Keratinocyte (primary cell): ENCODE data around the gene NLGN3.

ENCODE experiments used
- EZH2 ChIP-seq: IDR thresholded peaks from one replicate; pipeline ENCODE4 v1.6.1; 2012; ENCODE audit warnings: inconsistent platforms, mild to moderate bottlenecking, low read length, moderate library complexity
- TF ChIP-seq, protein P1 (sequence below), 3 experiments: IDR thresholded peaks in 1 of 3; conservative IDR thresholded peaks in 1 of 3; optimal IDR thresholded peaks in 1 of 3; 2 replicates in 2 of 3; 3 replicates in 1 of 3; pipeline versions ENCODE3 to v1.5.1; 2011; ENCODE audit warnings: low read length in 3 of 3, mild to moderate bottlenecking in 3 of 3, moderate library complexity in 2 of 3, control low read depth in 1 of 3, inconsistent platforms in 1 of 3; ENCODE audit not compliant: insufficient read depth in 2 of 3; ENCODE audit errors: extremely low read depth in 1 of 3

DNA sequence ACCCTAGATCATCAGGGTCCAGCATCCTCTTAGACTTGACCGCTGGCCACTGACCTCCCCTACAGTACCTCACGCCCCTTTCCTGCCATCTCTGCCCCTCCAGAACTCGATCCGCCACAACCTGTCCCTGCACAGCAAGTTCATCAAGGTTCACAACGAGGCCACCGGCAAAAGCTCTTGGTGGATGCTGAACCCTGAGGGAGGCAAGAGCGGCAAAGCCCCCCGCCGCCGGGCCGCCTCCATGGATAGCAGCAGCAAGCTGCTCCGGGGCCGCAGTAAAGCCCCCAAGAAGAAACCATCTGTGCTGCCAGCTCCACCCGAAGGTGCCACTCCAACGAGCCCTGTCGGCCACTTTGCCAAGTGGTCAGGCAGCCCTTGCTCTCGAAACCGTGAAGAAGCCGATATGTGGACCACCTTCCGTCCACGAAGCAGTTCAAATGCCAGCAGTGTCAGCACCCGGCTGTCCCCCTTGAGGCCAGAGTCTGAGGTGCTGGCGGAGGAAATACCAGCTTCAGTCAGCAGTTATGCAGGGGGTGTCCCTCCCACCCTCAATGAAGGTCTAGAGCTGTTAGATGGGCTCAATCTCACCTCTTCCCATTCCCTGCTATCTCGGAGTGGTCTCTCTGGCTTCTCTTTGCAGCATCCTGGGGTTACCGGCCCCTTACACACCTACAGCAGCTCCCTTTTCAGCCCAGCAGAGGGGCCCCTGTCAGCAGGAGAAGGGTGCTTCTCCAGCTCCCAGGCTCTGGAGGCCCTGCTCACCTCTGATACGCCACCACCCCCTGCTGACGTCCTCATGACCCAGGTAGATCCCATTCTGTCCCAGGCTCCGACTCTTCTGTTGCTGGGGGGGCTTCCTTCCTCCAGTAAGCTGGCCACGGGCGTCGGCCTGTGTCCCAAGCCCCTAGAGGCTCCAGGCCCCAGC, 43.8 kb upstream of the NLGN3 start:
- TF ChIP-seq, protein P1, sequence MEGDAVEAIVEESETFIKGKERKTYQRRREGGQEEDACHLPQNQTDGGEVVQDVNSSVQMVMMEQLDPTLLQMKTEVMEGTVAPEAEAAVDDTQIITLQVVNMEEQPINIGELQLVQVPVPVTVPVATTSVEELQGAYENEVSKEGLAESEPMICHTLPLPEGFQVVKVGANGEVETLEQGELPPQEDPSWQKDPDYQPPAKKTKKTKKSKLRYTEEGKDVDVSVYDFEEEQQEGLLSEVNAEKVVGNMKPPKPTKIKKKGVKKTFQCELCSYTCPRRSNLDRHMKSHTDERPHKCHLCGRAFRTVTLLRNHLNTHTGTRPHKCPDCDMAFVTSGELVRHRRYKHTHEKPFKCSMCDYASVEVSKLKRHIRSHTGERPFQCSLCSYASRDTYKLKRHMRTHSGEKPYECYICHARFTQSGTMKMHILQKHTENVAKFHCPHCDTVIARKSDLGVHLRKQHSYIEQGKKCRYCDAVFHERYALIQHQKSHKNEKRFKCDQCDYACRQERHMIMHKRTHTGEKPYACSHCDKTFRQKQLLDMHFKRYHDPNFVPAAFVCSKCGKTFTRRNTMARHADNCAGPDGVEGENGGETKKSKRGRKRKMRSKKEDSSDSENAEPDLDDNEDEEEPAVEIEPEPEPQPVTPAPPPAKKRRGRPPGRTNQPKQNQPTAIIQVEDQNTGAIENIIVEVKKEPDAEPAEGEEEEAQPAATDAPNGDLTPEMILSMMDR (optimal IDR thresholded peaks at IDR 0.05 in 1 of 3, IDR thresholded peaks at IDR 0.05 in 1 of 3, conservative IDR thresholded peaks at IDR 0.05 in 1 of 3; ENCODE audit: extremely low read depth in 1 of 3, insufficient read depth in 2 of 3, low read length in 3 of 3), result no peak
- no peak for TF ChIP-seq EZH2
